ENCODE data around the gene PPM1L.

The PPM1L gene

GRCh38 chr3:160748787-160749186 lies 7.2 kb upstream of the PPM1L start:
- Mint-ChIP-seq H3K36me3 (no peaks in the 10 kb centered on the region), H3K4me3 (no peak overlapping the region), H3K27ac (no peak overlapping the region), H3K27me3 (peaks cover 9 to 17% of the 10 kb centered on the region in 2 donors), H3K9me3 (no peaks in the 10 kb centered on the region), H3K4me1 (no peaks in the 10 kb centered on the region)
- no peak for DNase-seq
- no peak for ATAC-seq (replicated peaks)

- H3K27ac Mint-ChIP-seq, result peak overlapping the region; percentile 99
- H3K4me3 Mint-ChIP-seq, result peak overlapping the region; percentile 95 to 99
- DNase-seq (no peak), ATAC-seq (replicated peaks) (no peak)
- H3K27me3 Mint-ChIP-seq, result peaks cover 19% of the 10 kb centered on the region in 2 donors
- H3K9me3 Mint-ChIP-seq, result no peaks in the 10 kb centered on the region
- no peaks in the 10 kb centered on the region for H3K36me3 Mint-ChIP-seq
- H3K4me1 Mint-ChIP-seq, result peaks cover 17 to 31% of the 10 kb centered on the region in 2 donors
Observed at GRCh38 chr3:160753953-160754352, 2.1 kb upstream of the PPM1L start.

GRCh38 chr3:160754371-160754854 lies 1.6 kb upstream of the PPM1L start:
- H3K9me3 Mint-ChIP-seq, result no peaks in the 10 kb centered on the region
- no peaks in the 10 kb centered on the region for H3K36me3 Mint-ChIP-seq
- H3K4me1 Mint-ChIP-seq, result peaks cover 17 to 31% of the 10 kb centered on the region in 2 donors
- H3K27ac Mint-ChIP-seq, result peak overlapping the region; percentile 99
- DNase-seq (no peak), ATAC-seq (replicated peaks) (no peak)
- peaks cover 19 to 21% of the 10 kb centered on the region in 2 donors for H3K27me3 Mint-ChIP-seq
- H3K4me3 Mint-ChIP-seq, result peak overlapping the region; percentile 95 to 99

GRCh38 chr3:160754855-160755747 lies 930 bp upstream of the PPM1L start:
- Mint-ChIP-seq H3K4me3 (peak overlapping the region; percentile 95 to 99), H3K27me3 (peaks cover 19 to 25% of the 10 kb centered on the region in 2 donors), H3K4me1 (peaks cover 17 to 31% of the 10 kb centered on the region in 2 donors), H3K27ac (peak overlapping the region; percentile 99), H3K9me3 (no peaks in the 10 kb centered on the region), H3K36me3 (no peaks in the 10 kb centered on the region)
- peak; percentile 83 to 85 for ATAC-seq (replicated peaks)
- DNase-seq, result peak; percentile 88

GRCh38 chr3:160757233-160758106 lies 1.4 kb downstream of the PPM1L start:
- peaks cover 2 to 3% of the 10 kb centered on the region in 2 donors for H3K36me3 Mint-ChIP-seq
- H3K27me3 Mint-ChIP-seq, result peaks cover 23 to 30% of the 10 kb centered on the region in 2 donors
- no peaks in the 10 kb centered on the region for H3K9me3 Mint-ChIP-seq
- no peak for DNase-seq
- no peak for ATAC-seq (replicated peaks)
- H3K4me3 Mint-ChIP-seq, result peak overlapping the region; percentile 95 to 99
- H3K4me1 Mint-ChIP-seq, result peaks cover 17 to 31% of the 10 kb centered on the region in 2 donors
- no peak overlapping the region for H3K27ac Mint-ChIP-seq

- ATAC-seq (replicated peaks), result no peak
- Mint-ChIP-seq H3K27me3 (peaks cover 27 to 35% of the 10 kb centered on the region in 2 donors), H3K4me1 (peaks cover 17 to 29% of the 10 kb centered on the region in 2 donors), H3K36me3 (peaks cover 3% of the 10 kb centered on the region in 2 donors), H3K27ac (no peak overlapping the region), H3K4me3 (no peak overlapping the region), H3K9me3 (no peaks in the 10 kb centered on the region)
- DNase-seq, result no peak
Observed at GRCh38 chr3:160758929-160759577, 3.0 kb downstream of the PPM1L start.

GRCh38 chr3:160763073-160763472 lies 7.0 kb downstream of the PPM1L start:
- DNase-seq (no peak), ATAC-seq (replicated peaks) (no peak)
- no peak overlapping the region for H3K4me3 Mint-ChIP-seq
- H3K27me3 Mint-ChIP-seq, result peaks cover 8 to 17% of the 10 kb centered on the region in 2 donors
- H3K27ac Mint-ChIP-seq, result no peak overlapping the region
- no peaks in the 10 kb centered on the region for H3K9me3 Mint-ChIP-seq
- H3K4me1 Mint-ChIP-seq, result peaks cover under 1 to 2% of the 10 kb centered on the region in 2 donors
- peaks cover 3% of the 10 kb centered on the region in 2 donors for H3K36me3 Mint-ChIP-seq

GRCh38 chr3:160765211-160765610 lies 9.2 kb downstream of the PPM1L start:
- Mint-ChIP-seq H3K4me1 (peaks cover 0 to 2% of the 10 kb centered on the region in 2 donors), H3K27me3 (peaks cover 8 to 10% of the 10 kb centered on the region in 2 donors), H3K27ac (no peak overlapping the region), H3K9me3 (no peaks in the 10 kb centered on the region), H3K4me3 (no peak overlapping the region), H3K36me3 (peaks cover 3% of the 10 kb centered on the region in 2 donors)
- ATAC-seq (replicated peaks), result no peak
- no peak for DNase-seq

- no peak overlapping the region for H3K27ac Mint-ChIP-seq
- no peak for ATAC-seq (replicated peaks)
- H3K9me3 Mint-ChIP-seq, result no peaks in the 10 kb centered on the region
- H3K36me3 Mint-ChIP-seq, result no peaks in the 10 kb centered on the region
- no peak for DNase-seq
- H3K4me3 Mint-ChIP-seq, result no peak overlapping the region
- H3K4me1 Mint-ChIP-seq, result peaks cover 0 to 2% of the 10 kb centered on the region in 2 donors
- peaks cover 4 to 5% of the 10 kb centered on the region in 2 donors for H3K27me3 Mint-ChIP-seq
Observed at GRCh38 chr3:160768031-160768430, 12.0 kb downstream of the PPM1L start.

- H3K4me3 Mint-ChIP-seq, result no peak overlapping the region
- H3K27ac Mint-ChIP-seq, result no peak overlapping the region
- no peak for DNase-seq
- H3K36me3 Mint-ChIP-seq, result no peaks in the 10 kb centered on the region
- no peak for ATAC-seq (replicated peaks)
- H3K27me3 Mint-ChIP-seq, result no peaks in the 10 kb centered on the region
- no peaks in the 10 kb centered on the region for H3K9me3 Mint-ChIP-seq
- peaks cover 6% of the 10 kb centered on the region in 2 donors for H3K4me1 Mint-ChIP-seq
Observed at GRCh38 chr3:160768918-160769317, 12.9 kb downstream of the PPM1L start.

- no peak for ATAC-seq (replicated peaks)
- no peak overlapping the region for H3K27ac Mint-ChIP-seq
Observed at GRCh38 chr3:160771811-160772459, 15.9 kb downstream of the PPM1L start.

GRCh38 chr3:160773722-160774121 lies 17.7 kb downstream of the PPM1L start:
- ATAC-seq (replicated peaks) (peak in 1 of 2 donors; percentile 48), DNase-seq (no peak)
- Mint-ChIP-seq H3K27ac (no peak overlapping the region), H3K36me3 (no peaks in the 10 kb centered on the region), H3K4me3 (no peak overlapping the region), H3K27me3 (no peaks in the 10 kb centered on the region), H3K9me3 (no peaks in the 10 kb centered on the region), H3K4me1 (peaks cover 10 to 21% of the 10 kb centered on the region in 2 donors)

More at GRCh38 chr3:160771811-160772459, 15.9 kb downstream of the PPM1L start:
- Mint-ChIP-seq H3K4me3 (no peak overlapping the region), H3K9me3 (no peaks in the 10 kb centered on the region), H3K4me1 (peaks cover 7 to 16% of the 10 kb centered on the region in 2 donors), H3K27me3 (no peaks in the 10 kb centered on the region), H3K36me3 (no peaks in the 10 kb centered on the region)
- DNase-seq, result no peak

- H3K27me3 Mint-ChIP-seq, result no peaks in the 10 kb centered on the region
- DNase-seq (no peak), ATAC-seq (replicated peaks) (no peak)
- H3K4me3 Mint-ChIP-seq, result no peak overlapping the region
- H3K9me3 Mint-ChIP-seq, result no peaks in the 10 kb centered on the region
- H3K4me1 Mint-ChIP-seq, result peaks cover 12 to 25% of the 10 kb centered on the region in 2 donors
- no peaks in the 10 kb centered on the region for H3K36me3 Mint-ChIP-seq
- no peak overlapping the region for H3K27ac Mint-ChIP-seq
Observed at GRCh38 chr3:160774172-160774571, 18.1 kb downstream of the PPM1L start.

Data from stimulated activated naive B cell treated with anti-CD40 and anti-IgM and Interleukin-4, amounts not matched to agents 10 μg/mL and 1 μg/mL and 100 μg/mL, for 72 hours (primary cell).